HG03060 (cell line): ENCODE measurements around the gene KCTD4.
"Not testable (repeated sequence)": the region's sequence is repeated elsewhere in the genome, so short reads cannot be mapped to it uniquely, and the experiment has no call there.

ENCODE experiments used
- ATAC-seq: cut with Tn5 transposase; IDR thresholded peaks from one replicate; pipeline ENCODE4 v1.9.1; 2021; ENCODE audit warnings: low read depth, moderate number of reproducible peaks; ENCODE audit not compliant: unreplicated experiment

KCTD4 gene

GRCh38 chr13:45200701-45201232 is at the start of gene KCTD4:
KCTD4 (minus strand) TSS chr13:45201045; CDS start chr13:45194567, 6,478 bp downstream.
- no peak for ATAC-seq

DNA sequence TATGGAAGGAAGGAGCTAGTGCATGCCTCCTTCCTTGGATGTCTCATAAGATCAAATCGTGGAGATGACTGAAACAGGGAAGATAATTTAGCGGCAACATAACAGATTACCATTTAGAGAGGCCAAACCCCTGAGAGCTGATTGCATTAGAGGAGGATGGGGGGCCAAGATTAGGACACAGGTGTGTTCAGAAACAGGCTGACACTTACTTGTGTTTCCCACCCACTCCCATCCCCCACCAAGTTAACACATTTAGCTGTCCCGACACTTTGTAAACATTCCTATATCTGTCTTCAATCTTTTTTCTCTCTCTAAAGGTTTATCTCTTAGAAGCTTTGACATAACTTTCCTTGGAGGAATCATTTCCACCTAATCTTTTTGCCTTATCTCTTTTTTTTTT is 48.8 kb upstream of the KCTD4 start:
- ATAC-seq, result no peak

GRCh38 chr13:45244736-45245135 is 43.9 kb upstream of the KCTD4 start:
- ATAC-seq, result not testable (repeated sequence)

DNA sequence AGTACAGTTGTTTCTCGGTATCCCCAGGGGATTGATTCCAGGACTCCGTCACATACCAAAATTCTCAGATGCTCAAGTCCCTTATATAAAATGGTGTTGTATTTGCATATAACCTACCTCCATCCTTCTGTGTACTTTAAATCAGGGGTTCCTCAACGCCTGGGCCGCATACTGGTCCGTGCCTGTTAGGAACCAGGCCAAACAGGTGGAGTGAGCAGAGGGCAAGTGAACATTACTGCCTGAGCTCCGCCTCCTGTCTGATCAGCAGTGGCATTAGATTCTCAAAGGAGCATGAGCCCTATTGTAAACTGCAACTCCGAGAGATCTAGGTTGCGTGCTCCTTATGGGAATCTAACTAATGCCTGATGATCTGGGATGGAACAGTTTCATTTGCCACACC is 42.2 kb upstream of the KCTD4 start:
- no peak for ATAC-seq

DNA sequence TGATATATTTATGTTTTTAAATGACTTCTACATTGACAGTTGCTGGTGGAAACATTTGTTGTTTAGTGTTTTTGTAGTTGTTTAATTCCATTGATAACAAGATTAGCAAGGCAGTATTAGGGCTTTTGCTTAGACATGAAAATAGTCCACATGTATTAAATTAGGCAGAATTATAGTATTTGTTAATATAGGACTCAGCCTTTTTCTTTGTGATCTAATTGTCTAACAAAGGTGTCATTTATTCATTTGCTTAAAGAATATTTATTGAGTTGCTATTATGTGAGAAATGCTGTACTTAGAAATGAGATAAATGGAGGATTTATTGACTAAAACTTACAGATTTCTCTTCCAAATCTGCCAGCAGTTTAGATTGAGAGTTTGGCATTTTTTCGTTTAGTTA is 41.7 kb upstream of the KCTD4 start:
- ATAC-seq, result no peak

DNA sequence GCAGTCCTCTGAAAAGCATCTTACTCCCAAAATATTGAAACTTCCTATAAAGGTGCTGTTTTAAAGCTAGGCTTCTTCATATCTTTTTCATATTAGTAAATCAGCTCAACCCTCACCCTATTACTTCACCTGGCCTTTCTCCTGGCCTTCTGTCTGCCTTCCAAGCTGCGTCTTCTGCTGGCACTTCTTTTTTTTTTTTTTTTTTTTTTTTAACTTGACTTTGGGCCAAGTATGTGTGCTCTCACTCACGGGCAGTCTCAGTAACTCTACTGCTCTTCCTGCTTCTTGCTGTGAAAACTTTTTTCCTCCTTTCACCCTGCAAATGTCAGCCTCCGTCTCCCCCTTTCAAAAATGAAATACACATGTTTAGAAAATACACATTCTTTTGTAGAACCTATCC is 41.2 kb upstream of the KCTD4 start:
- ATAC-seq, result no peak

DNA sequence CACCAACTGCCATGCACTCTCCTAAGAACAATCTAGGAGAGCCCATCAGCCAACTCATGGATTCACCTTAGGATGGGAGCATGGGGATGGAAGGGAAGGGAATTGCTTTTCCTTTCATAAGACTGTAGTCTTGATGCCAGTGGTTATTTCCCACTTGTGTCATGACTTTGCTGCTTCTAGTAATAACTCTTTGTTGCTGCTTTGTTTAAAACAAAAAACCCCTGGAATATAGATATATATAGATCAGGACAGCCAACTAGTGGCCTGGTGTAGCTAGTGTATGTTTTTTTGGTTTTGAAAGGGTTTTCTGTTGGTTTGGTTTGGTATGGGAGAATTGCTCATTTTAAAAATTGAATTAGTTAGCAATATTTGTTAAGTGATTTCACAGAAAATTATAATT is 39.3 kb upstream of the KCTD4 start:
- no peak for ATAC-seq

DNA sequence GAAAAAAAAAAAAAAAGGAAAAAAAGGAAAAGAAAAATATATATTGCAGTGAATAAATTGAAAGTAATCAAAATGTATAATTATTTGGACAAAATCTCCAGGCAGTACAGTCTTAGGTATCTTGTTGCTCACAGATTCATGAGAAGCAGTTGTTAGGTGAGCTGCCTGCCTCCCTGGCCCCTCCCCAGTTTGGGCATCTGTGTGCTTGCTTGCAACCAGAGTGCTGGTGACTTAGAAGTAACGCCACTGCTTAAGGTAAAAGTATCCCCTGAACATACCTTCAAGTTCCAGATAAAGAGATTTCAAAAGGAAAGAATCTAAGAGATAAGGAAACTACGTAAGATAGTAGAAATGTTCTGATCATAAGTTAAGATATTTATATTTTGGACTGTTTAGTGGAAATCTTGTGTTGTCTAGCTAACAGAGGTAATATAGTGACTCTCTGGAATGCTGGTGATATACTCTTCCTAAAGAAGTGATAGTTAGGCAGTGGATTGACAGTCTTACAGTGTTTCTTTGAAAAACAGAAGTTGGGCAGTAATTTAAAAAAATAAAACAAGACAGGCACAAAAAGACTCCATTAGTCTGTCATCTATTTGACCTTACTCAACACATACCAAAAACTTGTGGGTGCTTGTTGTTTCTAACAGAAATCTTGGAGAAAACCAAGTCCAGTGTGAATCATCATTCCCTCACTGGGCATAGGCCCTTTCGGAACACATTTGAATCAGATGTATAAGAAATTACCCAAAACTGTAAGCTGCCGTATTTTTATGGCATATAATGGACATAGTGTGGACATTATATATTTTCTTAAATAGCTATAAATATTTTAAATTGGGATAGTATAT is 38.3 kb upstream of the KCTD4 start:
- ATAC-seq, result no peak

- ATAC-seq, result no peak
These were observed 31.7 kb upstream of the KCTD4 start for GRCh38 chr13:45232591-45232990.

- ATAC-seq, result no peak
These were observed 30.9 kb upstream of the KCTD4 start for GRCh38 chr13:45231722-45232121.

GRCh38 chr13:45231305-45231704 is 30.5 kb upstream of the KCTD4 start:
- ATAC-seq, result no peak

GRCh38 chr13:45229172-45229571 is 28.3 kb upstream of the KCTD4 start:
- no peak for ATAC-seq

DNA sequence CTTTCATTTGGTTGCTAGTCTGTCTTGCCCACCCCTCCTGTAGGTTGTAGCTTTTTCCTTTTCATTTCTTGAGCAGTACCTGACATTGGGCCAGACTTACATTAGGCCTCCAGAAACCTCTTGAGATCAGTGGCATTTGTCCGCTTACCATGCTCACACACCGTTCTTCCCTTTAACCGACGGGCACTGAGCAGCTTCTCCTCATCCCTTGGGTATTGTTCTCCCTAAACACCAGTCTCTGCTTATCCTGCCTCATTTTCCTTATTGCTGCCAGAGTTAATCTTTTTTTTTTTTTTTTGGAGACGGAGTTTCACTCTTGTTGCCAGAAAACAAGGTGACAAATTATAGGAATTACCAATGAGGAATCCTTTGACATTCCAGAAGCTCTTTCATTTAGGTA is 27.2 kb upstream of the KCTD4 start:
- ATAC-seq, result no peak

GRCh38 chr13:45226024-45226423 is 25.2 kb upstream of the KCTD4 start:
- no peak for ATAC-seq

GRCh38 chr13:45225370-45225769 is 24.5 kb upstream of the KCTD4 start:
- no peak for ATAC-seq

DNA sequence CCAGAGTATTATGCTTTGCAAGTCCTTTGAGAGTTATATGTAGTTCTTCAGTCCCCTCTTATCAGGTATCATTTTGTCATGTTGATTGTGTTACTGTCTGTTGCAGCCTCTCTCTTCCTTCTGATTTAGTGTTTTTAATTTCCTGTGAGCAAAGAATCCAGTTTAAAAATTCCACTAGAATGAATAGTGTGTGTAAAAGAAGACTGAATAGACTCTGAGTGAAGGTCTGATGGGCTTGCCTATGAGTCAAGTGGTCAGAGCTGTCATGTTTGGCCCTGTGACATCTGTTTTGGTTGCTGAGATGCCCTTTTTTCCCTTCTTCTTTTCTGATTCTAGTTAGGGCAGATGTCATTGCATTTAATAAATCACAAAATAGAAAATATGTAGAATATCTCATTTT is 23.3 kb upstream of the KCTD4 start:
- ATAC-seq, result no peak

- ATAC-seq, result no peak
These were observed 22.1 kb upstream of the KCTD4 start for GRCh38 chr13:45222919-45223318.

DNA sequence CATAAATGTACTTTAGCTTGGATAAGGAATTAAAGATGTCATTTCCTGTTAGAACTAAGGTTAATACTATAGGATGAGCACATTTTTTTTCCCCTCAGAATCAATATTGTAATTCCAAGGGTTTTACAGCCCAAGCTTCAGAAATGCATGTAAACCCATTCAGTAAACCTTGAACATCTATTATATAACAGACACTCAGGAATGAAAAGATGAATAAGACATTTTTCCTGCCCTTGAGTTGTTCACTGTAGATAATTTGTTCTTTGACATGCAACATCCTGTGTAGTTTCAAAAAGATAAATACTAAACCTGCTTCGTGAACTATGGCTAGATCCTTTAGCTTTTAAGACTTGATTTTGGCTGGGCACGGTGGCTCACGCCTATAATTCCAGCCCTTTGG is 21.7 kb upstream of the KCTD4 start:
- ATAC-seq, result no peak

GRCh38 chr13:45220403-45220802 is 19.6 kb upstream of the KCTD4 start:
- no peak for ATAC-seq

DNA sequence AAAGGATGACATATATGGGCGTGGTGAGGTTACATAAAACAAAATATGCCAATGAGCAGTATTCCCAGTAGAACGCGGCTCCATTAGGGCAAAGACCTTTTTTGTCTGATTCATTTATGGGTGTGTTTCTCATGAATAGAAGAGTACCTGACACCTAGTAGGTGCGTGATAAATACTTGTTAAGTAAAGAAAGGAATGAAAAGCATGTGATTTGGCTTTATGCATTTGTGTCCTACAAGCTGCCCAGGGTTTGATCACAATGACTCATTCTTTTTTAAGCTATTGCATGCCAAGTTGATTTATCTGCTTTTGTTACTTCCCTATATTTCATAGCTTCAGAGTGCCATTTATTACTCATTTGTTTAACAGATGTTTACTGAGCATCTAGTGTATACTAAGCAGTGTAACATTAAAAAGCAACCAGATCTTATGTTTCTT is 19.1 kb upstream of the KCTD4 start:
- no peak for ATAC-seq

DNA sequence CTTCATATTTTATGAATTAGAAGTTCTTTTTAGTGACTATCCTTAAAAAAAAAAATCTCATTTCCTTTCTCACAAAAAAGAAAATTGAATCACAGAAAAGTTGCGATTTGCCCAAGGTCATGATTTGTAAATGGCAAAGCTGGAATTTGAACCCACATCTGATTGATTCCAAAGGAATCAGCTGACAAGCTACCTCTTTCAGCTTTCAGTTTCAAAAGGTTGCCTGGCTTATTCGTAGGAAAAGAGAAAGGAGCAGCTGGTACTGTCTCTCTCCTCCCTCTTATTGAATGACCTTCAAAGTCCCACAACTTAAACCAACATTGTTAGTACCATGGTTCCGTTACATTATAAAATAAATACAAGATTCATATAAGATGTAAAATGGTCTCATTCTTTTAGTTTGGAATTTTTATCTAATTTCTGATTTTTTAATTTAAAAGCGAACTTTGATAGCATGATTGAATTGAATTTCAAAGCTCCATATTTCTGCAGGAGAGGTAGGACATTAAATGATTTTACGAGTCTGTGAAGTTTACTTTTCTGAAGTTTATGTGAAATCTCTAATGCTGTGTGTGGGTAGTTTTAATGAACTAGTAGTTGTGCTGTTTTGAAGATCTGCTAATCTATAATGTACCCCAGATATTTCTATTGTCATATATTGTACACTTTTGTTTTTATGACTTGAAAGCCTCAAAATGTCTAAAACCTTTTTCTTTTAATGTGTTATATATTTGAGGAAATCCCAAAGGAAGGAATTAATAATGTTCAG is 18.5 kb upstream of the KCTD4 start:
- no peak for ATAC-seq

GRCh38 chr13:45218689-45219088 is 17.8 kb upstream of the KCTD4 start:
- no peak for ATAC-seq
